K562 (cell line): ENCODE data around the gene PTCHD4. TPM values are rescaled to one million over a fixed set of nuclear protein-coding genes. Genes with fewer than 3 reads are reported as not detected.

Experiments
- ATAC-seq: fragments of 200-7000 bp; cut with Tn5 transposase; 3 replicates; pipeline ENCODE4 v1.9.1; 2020; ENCODE audit warnings: moderate library complexity
- BruUV-seq: library from RNA; stranded (reverse); fragments of 400-500 nt; replicated peaks from 2 replicates; lab custom pipeline; 2021; lab: Mats Ljungman, UMichigan
- CTCF ChIA-PET: fragments of 300-600 bp; formaldehyde crosslinking; extraction: SDS; loops from one replicate; lab custom pipeline; 2021; ENCODE audit warnings: low intra/inter-chr PET ratio; lab: Yijun Ruan, JAX
- POLR2A ChIA-PET: fragments of 300-600, 350-650 bp; sonication (Branson Sonifier 250); formaldehyde crosslinking; extraction: SDS; loops from one replicate; lab custom pipeline; 2021; ENCODE audit warnings: antibody characterized with exemption, inconsistent platforms; lab: Yijun Ruan, JAX
- DNase-seq, 4 experiments: peaks; one replicate each; pipeline versions ENCODE4 v3.0.0 to v3.0.0-alpha.2; 2011 to 2018; ENCODE audit warnings: low spot score in 3 of 4, mixed read lengths in 3 of 4; ENCODE audit errors: extremely low read depth in 1 of 4
- FAIRE-seq: peaks from 2 replicates; lab custom pipeline; 2011; peaks lifted over from hg19 to GRCh38; lab: Jason Lieb, UNC
- H2AFZ ChIP-seq: 2 replicates; pipeline ENCODE4 v1.6.0; 2011; ENCODE audit warnings: low read depth, low read length, control low read depth, inconsistent platforms
- H3K27ac ChIP-seq: fragments of 200-600 bp; 3 replicates; pipeline ENCODE4 v1.8.0; 2011; ENCODE audit warnings: low read depth, mild to moderate bottlenecking, control low read depth, inconsistent platforms, low read length, moderate library complexity, mixed read lengths; ENCODE audit errors: extremely low read depth
- H3K27me3 ChIP-seq, 2 experiments: fragments of 300-600 bp in 1 of 2; 2 replicates in 1 of 2; 3 replicates in 1 of 2; pipeline versions ENCODE4 v1.6.0 to v1.8.0; 2011; ENCODE audit warnings: inconsistent platforms in 2 of 2, low read length in 2 of 2, mild to moderate bottlenecking in 1 of 2, mixed read lengths in 1 of 2, moderate library complexity in 1 of 2; ENCODE audit not compliant: control insufficient read depth in 2 of 2, insufficient read depth in 2 of 2
- H3K36me3 ChIP-seq: fragments of 300-600 bp; 3 replicates; pipeline ENCODE4 v1.8.0; 2011; ENCODE audit warnings: mild to moderate bottlenecking, low read length, inconsistent platforms; ENCODE audit not compliant: control insufficient read depth, insufficient read depth
- H3K4me1 ChIP-seq, 2 experiments: fragments of 200-600 bp in 1 of 2; replicated peaks in 1 of 2; 2 replicates in 1 of 2; 3 replicates in 1 of 2; pipeline versions ENCODE4 v1.5.1 to v1.8.0; 2011; ENCODE audit warnings: inconsistent platforms in 2 of 2, low read length in 2 of 2, mild to moderate bottlenecking in 1 of 2, mixed read lengths in 1 of 2, moderate library complexity in 1 of 2; ENCODE audit not compliant: control insufficient read depth in 2 of 2, insufficient read depth in 2 of 2
- H3K4me2 ChIP-seq: 2 replicates; pipeline ENCODE4 v1.6.1; 2011; ENCODE audit warnings: low read length, control low read depth, inconsistent platforms, mixed read lengths; ENCODE audit not compliant: insufficient read depth
- H3K4me3 ChIP-seq: fragments of 200-600 bp; sonication (generic), shearing (Covaris generic); 2 replicates; pipeline ENCODE4 v1.5.1; 2016; ENCODE audit warnings: control low read depth, inconsistent platforms
- H3K79me2 ChIP-seq: fragments of 200-600 bp; 3 replicates; pipeline ENCODE4 v1.8.0; 2011; ENCODE audit warnings: low read length, inconsistent platforms; ENCODE audit not compliant: control insufficient read depth, insufficient read depth
- H3K9ac ChIP-seq, 2 experiments: 2 replicates each; pipeline versions ENCODE4 v1.6.0 to v1.6.1; 2011; ENCODE audit warnings: low read depth in 2 of 2, low read length in 2 of 2, control low read depth in 1 of 2, inconsistent platforms in 1 of 2, mild to moderate bottlenecking in 1 of 2, mixed read lengths in 1 of 2; ENCODE audit not compliant: insufficient read depth in 1 of 2
- H3K9me1 ChIP-seq: one replicate; pipeline ENCODE4 v1.6.0; 2011; ENCODE audit warnings: inconsistent platforms, mild to moderate bottlenecking, low read length, moderate library complexity; ENCODE audit not compliant: control insufficient read depth, insufficient read depth
- H3K9me3 ChIP-seq: replicated peaks from 2 replicates; pipeline ENCODE4 v1.5.1; 2011; ENCODE audit warnings: low read depth, low read length, inconsistent platforms; ENCODE audit not compliant: control insufficient read depth, insufficient read depth
- H4K20me1 ChIP-seq: replicated peaks from 2 replicates; pipeline ENCODE4 v1.6.1; 2011; ENCODE audit warnings: low read length, inconsistent platforms, mixed read lengths; ENCODE audit not compliant: control insufficient read depth, insufficient read depth
- ARID4B ChIP-seq: sonication (generic); formaldehyde crosslinking; IDR thresholded peaks from 2 replicates; pipeline ENCODE4 v1.8.0; 2022; ENCODE audit warnings: mild to moderate bottlenecking, missing genetic modification reagents
- ATF7 ChIP-seq: fragments of 450-650 bp; IDR thresholded peaks from 2 replicates; pipeline ENCODE4 v1.7.1; 2014; ENCODE audit warnings: mild to moderate bottlenecking, moderate library complexity
- CREM ChIP-seq: IDR thresholded peaks from 2 replicates; pipeline ENCODE4 v1.6.1; 2014; ENCODE audit warnings: antibody characterized with exemption, low read depth
- EP400 ChIP-seq: fragments of 450-650 bp; IDR thresholded peaks from 2 replicates; pipeline ENCODE4 v1.6.1; 2017; ENCODE audit warnings: antibody characterized with exemption, mild to moderate bottlenecking, moderate library complexity
- FOXK1 ChIP-seq: sonication (generic); formaldehyde crosslinking; IDR thresholded peaks from 2 replicates; pipeline ENCODE4 v1.8.0; 2022; ENCODE audit warnings: missing genetic modification reagents, mild to moderate bottlenecking, borderline replicate concordance
- NCOA6 ChIP-seq: fragments of 450-650 bp; IDR thresholded peaks from 2 replicates; pipeline ENCODE4 v1.6.1; 2017; ENCODE audit warnings: mild to moderate bottlenecking
- NCOR1 ChIP-seq: fragments of 450-650 bp; IDR thresholded peaks from 2 replicates; pipeline ENCODE4 v1.6.1; 2016; ENCODE audit warnings: mild to moderate bottlenecking, moderate library complexity
- PPARD ChIP-seq: fragments of 250-450 bp; sonication (Bioruptor Pico); IDR thresholded peaks from 2 replicates; pipeline ENCODE4 v1.8.0; 2022; ENCODE audit warnings: inconsistent platforms, mild to moderate bottlenecking, moderate library complexity
- RBM22 ChIP-seq: fragments of 200-400 bp; formaldehyde crosslinking; IDR thresholded peaks from 2 replicates; pipeline ENCODE4 v1.6.1; 2018; ENCODE audit warnings: low read length, low read depth; ENCODE audit not compliant: poor library complexity, severe bottlenecking
- RUNX1 ChIP-seq: sonication (generic); IDR thresholded peaks from 2 replicates; pipeline ENCODE4 v1.6.1; 2016; ENCODE audit warnings: antibody characterized with exemption, low read depth
- STAT5B ChIP-seq: fragments of 250-450 bp; sonication (Bioruptor Pico); IDR thresholded peaks from 2 replicates; pipeline ENCODE4 v1.8.0; 2021; ENCODE audit warnings: mild to moderate bottlenecking, inconsistent platforms
- TCF3 ChIP-seq: sonication (generic); formaldehyde crosslinking; IDR thresholded peaks from 2 replicates; pipeline ENCODE4 v1.4.0; 2020; ENCODE audit warnings: mild to moderate bottlenecking, missing genetic modification reagents
- ZBTB8A ChIP-seq: fragments of 450-650 bp; IDR thresholded peaks from 2 replicates; pipeline ENCODE4 v1.6.1; 2018; ENCODE audit warnings: mild to moderate bottlenecking, moderate library complexity; ENCODE audit not compliant: partially characterized antibody
- ZFPM2 ChIP-seq: fragments of 250-450 bp; sonication (Bioruptor Pico); IDR thresholded peaks from 2 replicates; pipeline ENCODE4 v1.5.1; 2022; ENCODE audit warnings: mild to moderate bottlenecking
- ZNF121 ChIP-seq: sonication (generic); formaldehyde crosslinking; conservative IDR thresholded peaks from 2 replicates; pipeline ENCODE4 v1.8.0; 2022; ENCODE audit warnings: missing genetic modification reagents
- ZNF830 ChIP-seq: fragments of 250-450 bp; sonication (Bioruptor Pico); IDR thresholded peaks from 2 replicates; pipeline ENCODE4 v1.5.0; 2021; ENCODE audit warnings: mild to moderate bottlenecking
- WGBS: fragments of 100-300 bp; shearing (Covaris generic); methylation state at CpG from one replicate; pipeline ENCODE4 v1.1.6; 2016; ENCODE audit warnings: low coverage, mixed read lengths; ENCODE audit not compliant: insufficient coverage; ENCODE audit errors: missing lambda C conversion rate; 5-methylcytosine and 5-hydroxymethylcytosine counted together
- in situ Hi-C: fragments of 300-500 bp; cut with MboI; formaldehyde crosslinking; loops from 4 replicates; pipeline ENCODE4 v1.15.0; 2018; ENCODE audit warnings: inconsistent platforms, mixed read lengths
- intact Hi-C: fragments of 100-400 bp; cut with micrococcal nuclease; formaldehyde crosslinking; loops from 2 replicates; pipeline ENCODE4 v1.14.2; 2022
- polyA plus RNA-seq, 8 experiments: library from polyadenylated mRNA; depleted of rRNA in 4 of 8; stranded (reverse) in 5 of 8; unstranded in 3 of 8; fragments of >200 nt; fragmentation: Nextera tagmentation in 2 of 8; fragmentation: Illumina TruSeq in 1 of 8; extraction: Ambion mirVana in 2 of 8; extraction: Trizol in 1 of 8; gene quantifications; 2 replicates each; pipeline versions ENCODE4 v1.2.1 to v1.2.3, GENCODE V29; 2011 to 2014; ENCODE audit warnings: inconsistent platforms in 1 of 8, missing spikeins in 1 of 8
- total RNA-seq, 7 experiments: library from RNA; depleted of rRNA in 6 of 7; stranded (reverse); fragments of >200 nt in 6 of 7; fragmentation: Illumina TruSeq in 2 of 7; extraction: Trizol in 2 of 7; gene quantifications; 2 replicates each; pipeline versions ENCODE4 v1.2.1 to v1.2.3, GENCODE V29; 2011 to 2021; ENCODE audit warnings: low replicate concordance in 1 of 7

PTCHD4 gene
- total and polyA plus RNA-seq, 9 of the 15 experiments (the other 6 are each of a cell fraction or from before 2014, with no cell fraction given): not detected

GRCh38 chr6:48113130-48113529, 2.1 kb upstream of the PTCHD4 start:
- Histone ChIP-seq H3K4me2 (no peak overlapping the region), H3K4me3 (no peak overlapping the region), H3K36me3 (no peaks in the 10 kb centered on the region), H3K27ac (no peak overlapping the region), H3K9me1 (no peaks in the 10 kb centered on the region), H3K79me2 (no peaks in the 10 kb centered on the region), H3K9ac (no peak overlapping the region), H3K27me3 (no peaks in the 10 kb centered on the region), H3K9me3 (no peaks in the 10 kb centered on the region), H2AFZ (no peak overlapping the region), H4K20me1 (no peaks in the 10 kb centered on the region), H3K4me1 (no peaks in the 10 kb centered on the region)
- no TSS peak for BruUV-seq
- whole genome bisulfite sequencing: 4% methylated on average over 2 of the region's 2 CpGs
- CTCF ChIA-PET: no interaction called here
- POLR2A ChIA-PET: no interaction called here
- DNase-seq (no peak), ATAC-seq (no peak), FAIRE-seq (no peak)
- TF ChIP-seq NCOA6 (no peak), ZNF121 (CRISPR knock-in tag) (no peak), ZBTB8A (no peak), STAT5B (CRISPR knock-in tag) (no peak), RBM22 (no peak), ZNF830 (CRISPR knock-in tag) (no peak), RUNX1 (no peak)
- in situ Hi-C loops: no loop called here
- intact Hi-C loops: no loop called here

- Histone ChIP-seq H2AFZ (no peak overlapping the region), H3K27me3 (no peaks in the 10 kb centered on the region), H3K9me1 (no peaks in the 10 kb centered on the region), H3K27ac (no peak overlapping the region), H3K4me3 (no peak overlapping the region), H3K9me3 (no peaks in the 10 kb centered on the region), H3K36me3 (no peaks in the 10 kb centered on the region), H3K79me2 (no peaks in the 10 kb centered on the region), H3K9ac (no peak overlapping the region), H3K4me1 (no peaks in the 10 kb centered on the region), H3K4me2 (no peak overlapping the region), H4K20me1 (no peaks in the 10 kb centered on the region)
- no peak for DNase-seq
- 5% methylated on average over 1 of the region's 1 CpG for WGBS
- intact Hi-C loops: no loop called here
- in situ Hi-C loops: no loop called here
- CTCF ChIA-PET: no interaction called here
- no TSS peak for BruUV-seq
- POLR2A ChIA-PET: no interaction called here
- no peak for FAIRE-seq
- ATAC-seq: no peak
- TF ChIP-seq EP400 (no peak), TCF3 (CRISPR knock-in tag) (no peak), FOXK1 (CRISPR knock-in tag) (no peak), PPARD (no peak), ATF7 (no peak), NCOR1 (no peak), ARID4B (CRISPR knock-in tag) (no peak), ZFPM2 (no peak), CREM (no peak), ZBTB8A (no peak)
Observed at GRCh38 chr6:48111575-48111974, 578 bp upstream of the PTCHD4 start.
